ENCODE results near the gene C9orf40. TPM values are rescaled to one million over a fixed set of nuclear protein-coding genes. Genes with fewer than 3 reads are reported as not detected.

C9orf40 gene
- total RNA-seq, 1 experiment from 2014 or later, result 10.8 TPM

DNA sequence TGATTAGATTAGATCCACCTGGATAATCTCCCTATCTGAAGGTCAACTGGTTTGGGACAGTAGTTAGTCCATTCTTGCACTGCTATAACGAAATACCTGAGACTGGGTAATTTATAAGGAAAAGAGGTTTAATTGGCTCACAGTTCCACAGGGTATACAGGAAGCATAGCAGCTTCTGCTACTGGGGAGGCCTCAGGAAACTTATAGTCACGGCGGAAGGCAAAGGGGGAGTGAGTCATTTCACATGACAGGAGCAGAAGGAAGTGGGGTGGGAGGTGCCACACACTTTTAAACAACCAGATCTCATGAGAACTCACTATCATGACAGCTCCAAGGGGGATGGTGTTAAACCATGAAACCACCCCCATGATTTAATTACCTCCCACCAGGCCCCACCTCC, 9.9 kb downstream of the C9orf40 start:
- no peaks in the 10 kb centered on the region for H3K9me3 ChIP-seq (ENCODE audit: insufficient read depth, low read depth)
- no peaks in the 10 kb centered on the region for H3K36me3 ChIP-seq (ENCODE audit: low read depth)
- no peak overlapping the region for H2AFZ ChIP-seq
- H3K27ac ChIP-seq, result no peak overlapping the region
- no peak for DNase-seq
- H3K4me2 ChIP-seq, result no peak overlapping the region
- no peaks in the 10 kb centered on the region for H3F3A ChIP-seq (ENCODE audit: insufficient read depth, low read depth)
- ChIA-PET CTCF (no interaction called here), POLR2A (ENCODE audit: unreplicated experiment) (no interaction called here)
- no peaks in the 10 kb centered on the region for H3K4me1 ChIP-seq (replicated peaks; ENCODE audit: insufficient read depth)
- intact Hi-C loops (cut with micrococcal nuclease; ENCODE audit: unreplicated experiment), result no loop called here
- no peaks in the 10 kb centered on the region for H4K20me1 ChIP-seq (ENCODE audit: insufficient read depth)
- no peaks in the 10 kb centered on the region for H3K27me3 ChIP-seq (ENCODE audit: insufficient read depth, low read depth)
- BruUV-seq (replicated peaks), result TSS peak; percentile 20
- no peaks in the 10 kb centered on the region for H3K79me2 ChIP-seq (ENCODE audit: low read depth)
- no peak overlapping the region for H3K4me3 ChIP-seq
- no peak for TF ChIP-seq EZH2 (IDR thresholded peaks at IDR 0.05; ENCODE audit: low read depth)
- TF ChIP-seq, protein P1, sequence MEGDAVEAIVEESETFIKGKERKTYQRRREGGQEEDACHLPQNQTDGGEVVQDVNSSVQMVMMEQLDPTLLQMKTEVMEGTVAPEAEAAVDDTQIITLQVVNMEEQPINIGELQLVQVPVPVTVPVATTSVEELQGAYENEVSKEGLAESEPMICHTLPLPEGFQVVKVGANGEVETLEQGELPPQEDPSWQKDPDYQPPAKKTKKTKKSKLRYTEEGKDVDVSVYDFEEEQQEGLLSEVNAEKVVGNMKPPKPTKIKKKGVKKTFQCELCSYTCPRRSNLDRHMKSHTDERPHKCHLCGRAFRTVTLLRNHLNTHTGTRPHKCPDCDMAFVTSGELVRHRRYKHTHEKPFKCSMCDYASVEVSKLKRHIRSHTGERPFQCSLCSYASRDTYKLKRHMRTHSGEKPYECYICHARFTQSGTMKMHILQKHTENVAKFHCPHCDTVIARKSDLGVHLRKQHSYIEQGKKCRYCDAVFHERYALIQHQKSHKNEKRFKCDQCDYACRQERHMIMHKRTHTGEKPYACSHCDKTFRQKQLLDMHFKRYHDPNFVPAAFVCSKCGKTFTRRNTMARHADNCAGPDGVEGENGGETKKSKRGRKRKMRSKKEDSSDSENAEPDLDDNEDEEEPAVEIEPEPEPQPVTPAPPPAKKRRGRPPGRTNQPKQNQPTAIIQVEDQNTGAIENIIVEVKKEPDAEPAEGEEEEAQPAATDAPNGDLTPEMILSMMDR (conservative IDR thresholded peaks at IDR 0.05), result no peak
- H3K9me2 ChIP-seq (ENCODE audit: insufficient read depth), result no peaks in the 10 kb centered on the region

DNA sequence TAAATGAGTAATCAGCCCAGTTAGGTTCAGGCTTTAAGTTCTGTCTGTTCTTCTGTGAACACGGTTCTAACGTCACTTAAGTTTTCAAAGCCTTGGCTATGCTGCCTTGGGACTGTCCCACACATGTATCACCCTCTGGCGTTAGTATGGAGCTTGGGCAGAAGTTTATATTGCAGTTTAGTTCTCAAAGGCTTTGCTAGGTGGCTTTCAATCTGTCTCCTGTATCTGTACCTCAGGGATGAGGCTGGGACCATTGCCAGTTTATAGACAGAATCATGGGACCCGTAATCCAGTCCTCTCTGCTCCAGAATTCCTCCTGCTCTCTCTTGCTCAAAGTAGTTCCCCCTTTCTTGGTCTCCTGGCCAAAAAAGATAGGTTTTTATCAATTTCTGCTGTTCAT, 12.1 kb downstream of the C9orf40 start:
- POLR2A ChIA-PET (ENCODE audit: unreplicated experiment), result no interaction called here
- Histone ChIP-seq H3K9me2 (ENCODE audit: insufficient read depth) (no peaks in the 10 kb centered on the region), H3K4me1 (replicated peaks; ENCODE audit: insufficient read depth) (no peaks in the 10 kb centered on the region), H3K9me3 (ENCODE audit: insufficient read depth, low read depth) (no peaks in the 10 kb centered on the region), H3K79me2 (ENCODE audit: low read depth) (no peaks in the 10 kb centered on the region), H3F3A (ENCODE audit: insufficient read depth, low read depth) (no peaks in the 10 kb centered on the region), H4K20me1 (ENCODE audit: insufficient read depth) (no peaks in the 10 kb centered on the region), H2AFZ (peak overlapping the region; percentile 9; the same call in 1 of the 2 replicates), H3K27ac (no peak overlapping the region), H3K27me3 (ENCODE audit: insufficient read depth, low read depth) (no peaks in the 10 kb centered on the region), H3K36me3 (ENCODE audit: low read depth) (no peaks in the 10 kb centered on the region), H3K4me2 (0 out of 2 replicates have a peak overlapping the region, but pooled peaks have one; percentile 0), H3K4me3 (no peak overlapping the region)
- TF ChIP-seq, protein P1 (conservative IDR thresholded peaks at IDR 0.05), result peak; percentile 52
- TF ChIP-seq EZH2 (IDR thresholded peaks at IDR 0.05; ENCODE audit: low read depth), result no peak
- BruUV-seq (replicated peaks), result no TSS peak
- no peak for DNase-seq
- intact Hi-C loops (cut with micrococcal nuclease; ENCODE audit: unreplicated experiment), result no loop called here
- CTCF ChIA-PET, result no interaction called here

DNA sequence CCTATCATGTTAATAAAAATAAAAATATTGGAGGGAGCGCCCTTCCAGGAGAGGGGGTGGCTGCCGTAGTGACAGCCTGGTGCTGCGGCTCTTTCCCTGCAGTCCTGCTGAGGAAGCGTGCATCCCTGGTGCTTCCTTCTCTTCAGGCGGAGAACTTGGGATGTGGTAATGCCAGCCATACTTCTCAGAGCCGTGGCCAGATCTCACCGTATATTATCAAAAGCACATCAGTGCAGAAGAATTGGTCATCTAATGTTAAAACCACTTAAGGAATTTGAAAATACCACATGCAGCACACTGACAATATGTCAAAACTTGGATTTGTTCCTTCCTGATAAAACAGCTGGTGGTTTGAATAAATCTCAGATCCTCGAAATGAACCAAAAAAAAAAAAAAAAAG, 17.7 kb downstream of the C9orf40 start:
- no TSS peak for BruUV-seq (replicated peaks)
- intact Hi-C loops (cut with micrococcal nuclease; ENCODE audit: unreplicated experiment), result no loop called here
- Histone ChIP-seq H2AFZ (no peak overlapping the region), H3K27ac (no peak overlapping the region), H3K27me3 (ENCODE audit: insufficient read depth, low read depth) (no peaks in the 10 kb centered on the region), H3K79me2 (ENCODE audit: low read depth) (no peaks in the 10 kb centered on the region), H3K9me3 (ENCODE audit: insufficient read depth, low read depth) (0 out of 2 replicates have a peak, but pooled peaks cover 10% of the 10 kb centered on the region), H3K36me3 (ENCODE audit: low read depth) (no peaks in the 10 kb centered on the region), H3K4me2 (no peak overlapping the region), H3K4me3 (no peak overlapping the region), H4K20me1 (ENCODE audit: insufficient read depth) (no peaks in the 10 kb centered on the region), H3F3A (ENCODE audit: insufficient read depth, low read depth) (no peaks in the 10 kb centered on the region), H3K9me2 (ENCODE audit: insufficient read depth) (no peaks in the 10 kb centered on the region), H3K4me1 (replicated peaks; ENCODE audit: insufficient read depth) (no peaks in the 10 kb centered on the region)
- CTCF ChIA-PET, result no interaction called here
- DNase-seq, result no peak
- POLR2A ChIA-PET (ENCODE audit: unreplicated experiment), result no interaction called here
- TF ChIP-seq, protein P1 (conservative IDR thresholded peaks at IDR 0.05), result no peak
- no peak for TF ChIP-seq EZH2 (IDR thresholded peaks at IDR 0.05; ENCODE audit: low read depth)

Data from PC-9 (cell line).